GM21367 (cell line): Measurements from ENCODE around the gene ATF7IP.
"Not testable (repeated sequence)": the region's sequence is repeated elsewhere in the genome, so short reads cannot be mapped to it uniquely, and the experiment has no call there.

Experiments
- ATAC-seq: cut with Tn5 transposase; IDR thresholded peaks from one replicate; pipeline ENCODE4 v1.9.1; 2021; ENCODE audit not compliant: unreplicated experiment

ATF7IP gene, protein sequence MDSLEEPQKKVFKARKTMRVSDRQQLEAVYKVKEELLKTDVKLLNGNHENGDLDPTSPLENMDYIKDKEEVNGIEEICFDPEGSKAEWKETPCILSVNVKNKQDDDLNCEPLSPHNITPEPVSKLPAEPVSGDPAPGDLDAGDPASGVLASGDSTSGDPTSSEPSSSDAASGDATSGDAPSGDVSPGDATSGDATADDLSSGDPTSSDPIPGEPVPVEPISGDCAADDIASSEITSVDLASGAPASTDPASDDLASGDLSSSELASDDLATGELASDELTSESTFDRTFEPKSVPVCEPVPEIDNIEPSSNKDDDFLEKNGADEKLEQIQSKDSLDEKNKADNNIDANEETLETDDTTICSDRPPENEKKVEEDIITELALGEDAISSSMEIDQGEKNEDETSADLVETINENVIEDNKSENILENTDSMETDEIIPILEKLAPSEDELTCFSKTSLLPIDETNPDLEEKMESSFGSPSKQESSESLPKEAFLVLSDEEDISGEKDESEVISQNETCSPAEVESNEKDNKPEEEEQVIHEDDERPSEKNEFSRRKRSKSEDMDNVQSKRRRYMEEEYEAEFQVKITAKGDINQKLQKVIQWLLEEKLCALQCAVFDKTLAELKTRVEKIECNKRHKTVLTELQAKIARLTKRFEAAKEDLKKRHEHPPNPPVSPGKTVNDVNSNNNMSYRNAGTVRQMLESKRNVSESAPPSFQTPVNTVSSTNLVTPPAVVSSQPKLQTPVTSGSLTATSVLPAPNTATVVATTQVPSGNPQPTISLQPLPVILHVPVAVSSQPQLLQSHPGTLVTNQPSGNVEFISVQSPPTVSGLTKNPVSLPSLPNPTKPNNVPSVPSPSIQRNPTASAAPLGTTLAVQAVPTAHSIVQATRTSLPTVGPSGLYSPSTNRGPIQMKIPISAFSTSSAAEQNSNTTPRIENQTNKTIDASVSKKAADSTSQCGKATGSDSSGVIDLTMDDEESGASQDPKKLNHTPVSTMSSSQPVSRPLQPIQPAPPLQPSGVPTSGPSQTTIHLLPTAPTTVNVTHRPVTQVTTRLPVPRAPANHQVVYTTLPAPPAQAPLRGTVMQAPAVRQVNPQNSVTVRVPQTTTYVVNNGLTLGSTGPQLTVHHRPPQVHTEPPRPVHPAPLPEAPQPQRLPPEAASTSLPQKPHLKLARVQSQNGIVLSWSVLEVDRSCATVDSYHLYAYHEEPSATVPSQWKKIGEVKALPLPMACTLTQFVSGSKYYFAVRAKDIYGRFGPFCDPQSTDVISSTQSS

GRCh38 chr12:14365294-14366208 lies at the start of gene ATF7IP:
ATF7IP (plus strand) TSS chr12:14365682; CDS start chr12:14423916, 58,234 bp downstream.
- peak; percentile 65 for ATAC-seq

- no peak for ATAC-seq
Measured at GRCh38 chr12:14317362-14318146, 47.9 kb upstream of the ATF7IP start.

GRCh38 chr12:14319704-14320427 lies 45.6 kb upstream of the ATF7IP start:
- not testable (repeated sequence) for ATAC-seq

- no peak for ATAC-seq
Measured at GRCh38 chr12:14322403-14322802, 43.1 kb upstream of the ATF7IP start.

- no peak for ATAC-seq
Measured at GRCh38 chr12:14325716-14326343, 39.7 kb upstream of the ATF7IP start.

DNA sequence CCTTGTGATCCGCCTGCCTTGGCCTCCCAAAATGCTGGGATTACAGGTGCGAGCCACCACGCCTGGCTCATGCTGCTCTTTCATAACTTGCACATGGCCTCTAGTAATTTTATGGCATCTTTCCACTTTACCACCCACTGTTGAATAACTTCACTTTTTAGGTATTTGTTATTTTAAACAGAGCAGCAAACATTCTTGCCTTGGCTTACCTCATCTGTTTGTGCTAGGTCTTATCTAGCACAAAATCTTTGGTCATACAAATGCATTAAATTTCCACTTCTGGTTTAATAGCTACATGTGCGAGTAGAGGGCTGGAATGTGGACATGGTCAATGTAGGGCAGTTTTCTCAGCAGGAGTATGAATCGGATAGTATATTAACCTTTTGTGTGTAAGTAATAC lies 38.8 kb upstream of the ATF7IP start:
- ATAC-seq: no peak

GRCh38 chr12:14327711-14328110 lies 37.8 kb upstream of the ATF7IP start:
- no peak for ATAC-seq

GRCh38 chr12:14332482-14332881 lies 33.0 kb upstream of the ATF7IP start:
- ATAC-seq: no peak

GRCh38 chr12:14340371-14340770 lies 25.1 kb upstream of the ATF7IP start:
- no peak for ATAC-seq

GRCh38 chr12:14351524-14351923 lies 14.0 kb upstream of the ATF7IP start:
- not testable (repeated sequence) for ATAC-seq

GRCh38 chr12:14352066-14352465 lies 13.4 kb upstream of the ATF7IP start:
- ATAC-seq: not testable (repeated sequence)

DNA sequence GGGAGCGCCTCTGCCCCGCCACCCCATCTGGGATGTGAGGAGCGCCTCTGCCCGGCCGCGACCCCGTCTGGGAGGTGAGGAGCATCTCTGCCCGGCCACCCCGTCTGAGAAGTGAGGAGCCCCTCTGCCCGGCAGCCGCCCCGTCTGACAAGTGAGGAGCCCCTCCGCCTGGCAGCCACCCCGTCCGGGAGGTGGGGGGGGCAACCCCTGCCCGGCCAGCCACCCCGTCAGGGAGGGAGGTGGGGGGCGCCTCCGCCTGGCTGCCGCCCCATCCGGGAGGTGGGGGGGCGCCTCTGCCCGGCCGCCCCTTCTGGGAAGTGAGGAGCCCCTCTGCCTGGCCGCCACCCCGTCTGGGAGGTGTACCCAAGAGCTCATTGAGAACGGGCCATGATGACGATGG lies 10.8 kb upstream of the ATF7IP start:
- ATAC-seq: not testable (repeated sequence)

DNA sequence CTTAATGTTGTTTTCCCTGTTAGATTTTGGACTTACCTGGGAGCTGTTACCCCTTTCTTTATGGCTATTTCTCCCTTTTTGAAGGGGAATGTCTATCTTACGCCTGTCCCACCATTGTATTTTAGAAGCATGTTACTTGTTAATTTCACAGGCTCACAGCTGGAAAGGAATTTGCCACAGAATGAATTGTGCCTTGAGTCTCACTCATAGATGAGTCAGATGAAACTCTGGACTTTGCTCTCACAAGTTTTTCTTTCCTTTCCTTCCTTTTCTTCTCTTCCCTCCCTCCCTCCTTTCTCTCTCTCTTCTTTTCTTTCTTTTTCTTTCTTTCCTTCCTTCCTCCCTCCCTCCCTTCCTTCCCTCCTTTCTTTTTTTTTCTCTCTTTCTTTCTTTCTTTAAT lies 9.3 kb upstream of the ATF7IP start:
- ATAC-seq: no peak

GRCh38 chr12:14357486-14357885 lies 8.0 kb upstream of the ATF7IP start:
- no peak for ATAC-seq

DNA sequence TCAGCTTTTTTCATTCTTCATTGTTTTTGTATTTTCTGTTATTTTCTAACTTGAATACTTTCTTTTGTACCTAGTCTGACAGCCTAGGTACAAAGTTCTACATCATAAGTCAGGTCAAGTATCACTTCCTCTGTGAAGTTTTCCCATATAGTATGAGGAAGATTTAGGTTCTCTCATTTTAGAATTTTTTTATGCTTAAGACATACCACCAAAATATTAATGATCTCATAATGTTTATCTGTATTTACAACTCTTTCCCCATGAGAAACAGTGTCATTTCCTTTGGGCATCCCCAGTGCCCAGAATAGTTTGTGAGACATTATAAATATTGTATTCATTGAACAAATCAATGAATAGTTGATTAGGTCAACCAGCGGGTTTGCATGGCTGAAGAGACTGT lies 3.1 kb upstream of the ATF7IP start:
- no peak for ATAC-seq

DNA sequence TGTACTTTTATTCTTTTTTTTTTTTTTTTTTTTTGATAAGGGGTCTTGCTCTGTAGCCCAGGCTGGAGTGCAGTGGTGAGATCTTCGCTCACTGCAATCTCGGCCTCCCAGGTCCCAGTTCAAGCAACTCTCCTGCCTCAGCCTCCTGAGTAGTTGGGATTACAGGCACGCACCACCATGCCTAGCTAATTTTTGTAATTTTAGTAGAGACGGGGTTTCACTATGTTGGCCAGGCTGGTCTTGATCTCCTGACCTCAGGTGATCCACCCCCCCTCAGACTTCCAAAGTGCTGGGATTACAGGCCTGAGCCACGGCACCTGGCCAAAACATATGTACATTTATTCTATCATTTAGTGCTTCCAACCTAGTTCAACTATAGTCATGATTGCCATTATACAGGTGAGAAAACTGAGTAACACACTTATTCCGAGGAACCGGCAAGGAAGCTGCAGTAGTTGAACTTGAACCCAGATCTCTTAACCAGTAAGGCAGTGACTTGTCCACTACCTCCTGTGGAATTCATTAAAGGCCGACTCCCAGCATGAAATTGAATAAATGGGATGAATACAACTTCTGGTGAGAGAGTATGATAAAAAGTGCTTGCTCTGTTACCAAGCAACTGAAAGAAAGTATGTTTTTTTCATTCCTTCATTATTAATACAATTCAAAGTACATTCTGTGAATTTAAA lies 755 bp upstream of the ATF7IP start:
- ATAC-seq: no peak

- ATAC-seq: no peak
Measured at GRCh38 chr12:14366209-14367039, 942 bp downstream of the ATF7IP start.
